ENCODE measurements around the gene PAK1.

Gene PAK1

DNA sequence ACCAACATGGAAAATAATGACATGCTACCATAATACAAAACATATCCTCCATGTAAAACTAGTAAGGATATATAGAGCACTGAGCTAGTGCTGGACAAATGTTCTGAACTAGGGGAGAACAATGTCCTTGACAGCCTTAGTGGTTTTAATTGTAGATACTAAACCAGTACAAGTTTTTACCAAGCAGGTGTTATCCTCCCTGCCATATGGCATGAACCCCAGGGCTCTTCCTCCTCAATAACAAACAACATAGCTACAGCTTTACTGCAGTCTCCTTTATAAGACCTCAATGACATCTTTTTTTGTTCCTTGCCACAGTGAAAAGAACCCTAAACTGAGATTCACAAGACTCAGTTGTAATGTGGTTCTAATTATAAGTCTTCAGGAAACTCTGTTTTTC, 102.2 kb downstream of the PAK1 start:
- no peak for DNase-seq (ENCODE audit: low read depth in 2 of 2)

DNA sequence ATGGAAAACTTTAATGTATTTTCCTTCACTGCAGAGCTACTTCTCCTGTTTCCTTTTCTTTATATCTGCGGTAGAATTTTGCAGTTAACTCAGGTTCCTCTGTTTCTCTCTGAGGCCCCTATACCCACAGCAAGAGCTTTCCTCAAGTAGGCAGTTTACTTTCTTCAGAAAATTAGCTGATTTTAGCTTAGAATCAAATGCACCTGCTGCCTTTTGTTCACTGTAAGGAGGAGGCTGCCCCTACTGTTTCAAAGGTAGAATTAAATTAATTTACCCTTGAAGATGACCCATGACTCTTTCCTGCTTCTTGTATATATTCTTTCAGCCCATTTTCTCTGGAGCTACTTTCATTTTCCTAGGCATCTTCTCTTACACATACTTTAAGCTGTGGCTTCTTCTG, 103.7 kb downstream of the PAK1 start:
- no peak for DNase-seq (ENCODE audit: low read depth in 2 of 2)

DNA sequence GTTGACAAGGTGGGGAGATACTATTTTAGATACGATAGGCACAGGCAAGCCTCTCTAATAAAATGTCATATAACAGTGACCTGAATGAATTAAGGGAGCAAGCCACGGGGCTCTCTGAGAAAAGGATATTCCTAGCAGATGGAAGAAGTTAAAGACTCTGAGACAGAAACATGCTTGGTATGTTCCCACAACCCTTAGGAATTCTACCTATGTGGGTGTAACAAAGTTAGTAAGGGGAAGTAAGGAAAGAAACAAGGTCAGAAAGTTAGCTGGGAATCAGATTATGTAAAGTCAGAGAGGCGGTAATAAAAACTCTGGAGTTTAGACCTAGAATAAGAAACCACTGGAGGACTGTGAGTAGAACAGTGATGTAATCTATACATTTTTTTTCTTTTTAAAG, 112.7 kb downstream of the PAK1 start:
- DNase-seq (ENCODE audit: low read depth in 2 of 2), result peak; percentile 71 to 74

DNA sequence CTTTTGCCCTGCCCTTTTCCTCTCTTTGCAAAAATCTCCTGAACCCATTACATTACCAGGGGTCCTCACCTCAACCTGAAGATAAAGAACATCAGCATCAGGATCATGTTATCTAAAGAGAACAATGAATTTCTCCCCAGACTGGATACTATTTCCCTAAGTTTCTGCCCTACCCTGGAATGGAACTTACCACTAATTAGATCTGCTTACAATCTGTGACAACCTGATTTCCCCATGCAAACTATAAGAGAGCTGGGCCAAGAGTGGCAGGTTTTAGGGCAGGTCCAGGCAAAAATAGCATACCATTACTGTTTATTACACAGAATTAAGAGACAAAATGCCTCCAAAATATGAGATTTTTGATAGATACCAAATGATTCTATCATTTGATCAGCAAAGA, 114.4 kb downstream of the PAK1 start:
- DNase-seq (ENCODE audit: low read depth in 2 of 2), result no peak

DNA sequence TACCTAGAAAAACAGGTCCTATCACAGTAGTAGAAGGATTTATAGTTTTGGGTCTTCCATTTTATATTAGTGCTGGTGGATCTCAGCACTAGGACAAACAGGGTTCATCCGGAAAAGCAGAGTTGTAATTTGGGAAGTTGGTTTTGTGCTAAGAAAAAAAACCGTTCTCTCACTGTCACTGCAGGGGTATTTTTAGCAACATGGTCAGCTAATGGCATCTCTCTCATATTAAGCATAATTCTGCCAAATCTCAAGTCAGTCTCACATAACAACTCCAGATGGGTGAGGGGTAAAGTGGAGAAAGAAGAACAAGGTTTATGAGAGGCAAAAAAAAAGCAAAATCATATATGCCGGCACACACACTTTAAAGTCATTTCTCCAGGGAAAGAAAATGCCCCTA, 120.8 kb downstream of the PAK1 start:
- DNase-seq (ENCODE audit: low read depth in 2 of 2), result no peak

DNA sequence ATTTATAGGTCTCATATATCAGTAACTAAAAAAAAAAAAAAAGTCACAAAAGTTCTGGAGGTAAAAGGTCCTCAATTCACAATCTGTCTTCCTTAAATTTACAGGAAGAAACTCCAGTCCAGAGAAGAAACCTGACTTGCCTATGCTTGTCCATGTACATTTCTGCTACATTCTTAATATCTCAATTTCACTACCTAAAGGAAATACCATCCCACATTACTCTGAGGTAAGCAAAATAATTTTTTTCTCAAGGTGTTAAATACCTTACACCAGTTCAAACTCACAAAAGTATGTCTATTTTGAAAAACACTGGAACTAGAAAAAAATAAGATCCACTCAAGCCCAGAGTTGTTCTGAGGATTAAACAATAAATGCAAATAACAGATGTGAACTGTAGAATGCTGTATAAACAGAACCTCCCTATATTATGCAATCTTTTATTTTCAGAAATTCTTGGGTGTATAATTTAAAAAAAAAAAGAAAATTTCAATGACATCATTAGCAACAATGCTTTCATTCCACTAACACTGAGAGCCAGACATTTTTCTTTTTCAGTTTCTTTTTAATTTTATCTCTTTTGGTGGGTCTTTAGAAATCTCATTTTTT, 122.5 kb downstream of the PAK1 start:
- DNase-seq (ENCODE audit: low read depth in 2 of 2), result peak; percentile 4 to 11

DNA sequence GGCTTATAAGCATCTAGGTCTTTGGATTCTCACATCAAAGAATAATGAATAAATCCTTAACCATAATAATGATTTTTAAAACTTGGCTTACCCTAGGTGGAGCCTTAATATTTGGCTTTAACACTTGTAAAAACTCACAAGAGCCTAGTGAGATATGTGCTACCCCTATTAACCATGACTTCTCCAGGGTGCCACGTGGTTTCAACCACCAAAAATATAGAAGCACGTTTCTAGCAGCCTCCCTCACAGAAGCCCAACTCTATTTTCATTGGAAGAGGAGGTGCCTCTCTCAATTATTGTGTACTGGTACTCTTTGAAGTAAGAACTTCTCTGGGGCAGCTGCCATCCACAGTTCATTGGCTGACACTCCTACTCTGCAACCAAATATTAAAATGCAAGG, 125.9 kb downstream of the PAK1 start:
- DNase-seq (ENCODE audit: low read depth in 2 of 2), result no peak

DNA sequence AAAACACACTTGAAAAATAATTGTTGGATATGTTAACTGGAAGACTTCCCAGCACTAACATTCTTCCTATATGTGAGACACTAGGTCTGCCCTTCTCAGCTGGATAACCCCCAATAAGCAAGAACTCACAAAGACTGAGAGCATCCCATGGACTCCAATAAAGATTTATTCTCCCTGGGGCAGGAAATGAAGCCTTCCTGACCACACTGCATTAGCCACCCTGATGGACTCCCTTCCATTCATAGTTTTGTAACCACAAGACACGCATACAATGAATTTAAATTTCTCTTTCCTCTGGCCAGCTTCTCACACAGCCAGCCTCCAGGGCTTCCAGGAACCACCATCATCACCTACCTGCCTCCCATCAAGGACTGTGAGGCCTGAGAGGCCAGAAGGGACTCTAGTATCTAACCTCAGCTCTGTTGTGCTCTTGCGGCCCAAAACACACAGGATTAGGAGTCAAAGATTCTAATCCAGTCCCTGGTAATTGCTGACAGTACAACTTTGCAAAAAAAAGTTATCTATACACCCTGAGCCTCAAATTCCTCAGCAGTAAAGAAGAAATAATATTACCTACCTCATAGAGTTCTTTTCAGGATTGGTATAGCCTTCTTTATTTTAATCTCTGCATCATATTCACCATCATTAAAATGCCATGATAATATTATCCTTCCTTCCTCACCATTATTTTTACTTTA, 126.8 kb downstream of the PAK1 start:
- DNase-seq (ENCODE audit: low read depth in 2 of 2), result peak; percentile 92 to 93

DNA sequence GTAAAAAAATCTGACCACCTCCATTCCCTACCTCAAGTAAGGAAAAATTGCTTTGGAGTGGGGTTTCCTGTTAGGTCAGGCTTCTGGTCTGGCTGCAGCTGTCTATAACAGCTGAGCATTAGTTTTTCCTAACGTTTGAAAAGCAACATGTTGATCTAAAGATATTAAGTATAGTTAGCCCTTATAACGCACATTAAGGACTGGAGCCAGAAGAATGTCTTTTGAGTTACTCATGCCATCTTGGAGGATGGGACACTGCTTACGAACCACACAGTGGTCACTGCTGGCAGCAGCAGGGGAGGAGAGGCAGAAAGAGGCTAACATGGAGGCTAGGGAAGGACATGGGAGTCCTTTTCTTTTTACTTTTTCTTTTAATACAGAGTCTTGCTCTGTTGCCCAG, 128.3 kb downstream of the PAK1 start:
- DNase-seq (ENCODE audit: low read depth in 2 of 2), result peak; percentile 22 to 24

DNA sequence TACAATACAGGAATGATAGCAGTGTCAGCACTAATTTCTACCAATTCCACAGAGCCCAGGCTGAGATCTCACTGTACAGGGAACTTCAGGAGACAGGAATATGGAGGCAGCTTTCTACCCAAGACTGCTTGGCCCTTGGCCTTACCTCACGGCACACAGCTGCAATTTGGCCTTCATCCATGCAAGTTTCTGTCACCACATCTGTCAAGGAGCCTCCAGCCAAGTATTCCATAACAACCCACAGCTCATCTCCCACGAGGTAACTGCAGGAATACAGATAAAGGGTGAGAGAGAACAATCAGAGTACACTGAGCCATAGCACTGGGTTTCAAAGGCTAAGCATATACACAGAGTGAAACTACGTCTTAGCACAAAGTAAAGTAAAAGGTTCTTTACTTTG, 133.4 kb downstream of the PAK1 start:
- no peak for DNase-seq (ENCODE audit: low read depth in 2 of 2)

DNA sequence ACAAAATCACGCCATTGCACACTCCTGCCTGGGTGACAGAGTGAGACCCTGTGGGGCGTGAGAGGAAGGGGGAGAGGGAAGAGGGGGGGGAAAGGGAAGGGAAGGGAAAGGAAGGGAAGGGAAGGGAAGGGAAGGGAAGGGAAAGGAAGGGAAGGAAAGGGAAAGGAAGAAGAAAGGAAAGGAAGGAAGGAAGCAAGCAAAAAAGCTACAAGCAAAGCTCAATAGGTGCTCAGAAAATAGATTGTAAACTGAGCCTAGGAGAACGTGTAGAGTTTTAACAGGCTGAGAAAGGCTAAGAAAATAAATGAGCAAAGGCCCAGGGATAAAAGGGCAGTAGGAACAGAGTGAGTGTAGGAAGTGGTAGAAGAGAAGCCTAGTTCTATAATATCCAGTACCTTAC, 141.6 kb downstream of the PAK1 start:
- DNase-seq (ENCODE audit: low read depth in 2 of 2), result no peak

DNA sequence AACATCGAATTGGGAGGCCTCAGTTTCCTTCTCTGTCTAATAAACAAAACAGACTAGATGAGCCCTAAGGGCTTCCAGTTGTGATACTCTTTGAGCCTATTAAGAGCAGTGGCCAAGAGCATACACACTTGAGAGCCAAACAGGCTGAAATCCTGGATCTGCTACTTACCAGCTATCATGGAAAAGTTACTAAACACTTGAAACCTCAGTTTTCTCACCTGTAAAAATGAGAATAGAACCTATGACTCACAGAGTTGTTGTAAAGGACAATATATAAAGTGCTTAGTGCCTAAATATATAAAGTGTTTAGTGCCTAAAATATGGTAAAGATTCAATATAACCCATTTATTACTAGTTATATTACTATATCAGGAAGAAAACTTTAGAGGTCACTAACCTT, 148.7 kb downstream of the PAK1 start:
- no peak for DNase-seq (ENCODE audit: low read depth in 2 of 2)

DNA sequence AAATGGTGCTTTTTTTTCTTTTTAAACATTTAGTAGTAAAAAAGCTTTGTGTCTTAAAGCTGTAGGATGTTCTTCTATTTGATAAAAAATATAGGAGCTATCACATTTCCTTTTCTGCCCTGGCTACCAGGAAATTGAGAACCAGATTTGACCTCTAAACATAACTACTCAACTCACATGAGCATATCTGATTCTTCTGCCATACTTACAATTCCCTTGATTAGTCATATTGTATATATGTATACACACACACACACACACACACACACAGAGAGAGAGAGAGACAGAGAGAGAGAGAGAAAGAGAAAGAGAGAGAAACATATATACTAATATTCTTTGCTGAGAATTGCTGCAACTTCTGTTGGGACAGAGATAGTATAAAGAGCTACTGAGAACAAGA, 149.4 kb downstream of the PAK1 start:
- no peak for DNase-seq (ENCODE audit: low read depth in 2 of 2)

DNA sequence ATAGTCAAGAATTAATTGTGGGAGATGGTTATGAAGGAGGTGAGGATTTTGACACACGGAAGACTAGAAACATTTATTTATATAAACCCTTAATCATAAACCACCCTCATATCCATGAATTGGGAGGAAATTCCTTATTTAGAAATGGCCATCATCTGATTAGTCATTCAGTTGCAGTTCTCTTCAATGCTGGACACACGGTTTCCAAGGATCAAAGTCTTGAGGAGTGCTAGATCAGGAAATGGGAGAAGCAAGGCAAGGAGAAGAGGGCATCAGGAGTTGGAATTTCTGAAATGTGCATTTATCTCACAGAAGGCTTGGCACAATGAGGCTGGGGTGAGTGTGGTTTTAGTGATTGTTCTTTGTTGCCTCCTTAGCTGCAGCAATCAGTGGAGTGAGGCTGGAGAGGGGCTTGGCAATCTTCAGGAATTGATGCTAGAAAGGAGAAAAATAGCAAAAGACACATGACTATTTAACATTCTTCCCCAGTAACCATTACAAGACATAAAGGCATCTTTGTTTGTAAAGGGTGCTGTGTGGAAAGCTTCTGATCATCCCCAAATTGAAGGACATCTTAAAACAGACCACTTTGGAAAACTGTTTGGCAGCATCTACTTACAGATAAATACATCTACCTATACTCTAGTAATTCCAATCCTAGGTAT, 150.8 kb downstream of the PAK1 start:
- no peak for DNase-seq (ENCODE audit: low read depth in 2 of 2)

DNA sequence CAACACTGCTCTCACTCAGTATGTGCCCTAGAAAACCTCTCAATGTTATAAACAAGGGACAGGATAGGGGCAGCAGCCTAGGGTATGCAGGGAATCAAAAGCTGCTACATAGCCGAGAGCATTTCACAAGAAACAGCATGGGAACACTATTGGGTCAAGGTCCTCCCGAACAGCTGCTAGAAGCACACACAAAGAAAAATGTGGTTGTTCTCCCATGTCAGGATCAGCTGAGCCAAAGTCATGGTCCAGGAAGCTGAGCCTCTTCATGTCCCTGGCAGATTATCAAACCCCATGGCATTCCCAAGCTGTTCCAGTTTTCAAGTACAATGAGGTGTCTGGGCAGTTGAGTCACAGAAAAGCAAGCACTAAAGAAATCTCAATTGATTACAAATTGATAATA, 151.4 kb downstream of the PAK1 start:
- DNase-seq (ENCODE audit: low read depth in 2 of 2), result no peak

DNA sequence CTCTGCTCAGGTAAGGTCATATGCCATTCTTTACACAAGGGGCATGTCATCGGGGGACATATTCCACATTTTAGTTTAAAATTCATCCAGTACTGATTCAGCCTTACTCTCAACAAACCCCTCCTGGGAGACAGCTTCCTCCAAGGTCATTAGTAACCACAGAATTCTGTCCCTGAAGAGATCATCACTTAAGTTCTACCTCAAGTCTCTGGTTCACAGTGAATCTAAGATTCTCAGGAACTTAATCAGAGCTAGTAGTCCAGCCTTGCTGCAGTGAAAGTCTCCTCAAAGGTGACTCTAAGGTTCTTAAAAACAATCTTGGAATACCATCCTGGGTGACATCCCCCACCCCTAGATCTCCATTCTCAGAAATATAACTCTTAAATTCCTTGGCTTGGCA, 153.5 kb downstream of the PAK1 start:
- DNase-seq (ENCODE audit: low read depth in 2 of 2), result no peak

DNA sequence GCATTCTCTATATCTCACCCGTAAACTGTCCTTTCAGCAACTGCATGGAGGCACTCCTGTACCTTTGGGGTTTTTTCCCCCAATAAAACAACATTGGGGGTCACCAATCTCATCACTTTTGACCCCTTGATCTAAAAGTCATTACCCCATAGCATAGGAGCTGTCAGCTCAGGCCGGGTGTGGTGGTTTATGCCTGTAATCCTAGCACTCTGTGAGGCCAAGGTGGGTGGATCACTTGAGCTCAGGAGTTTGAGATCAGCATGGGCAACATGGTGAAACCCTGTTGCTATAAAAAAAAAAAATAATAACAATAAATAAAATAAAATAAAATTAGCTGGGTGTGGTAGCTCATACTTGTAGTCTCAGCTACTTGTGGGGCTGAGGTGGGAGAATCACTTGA, 155.3 kb downstream of the PAK1 start:
- no peak for DNase-seq (ENCODE audit: low read depth in 2 of 2)

DNA sequence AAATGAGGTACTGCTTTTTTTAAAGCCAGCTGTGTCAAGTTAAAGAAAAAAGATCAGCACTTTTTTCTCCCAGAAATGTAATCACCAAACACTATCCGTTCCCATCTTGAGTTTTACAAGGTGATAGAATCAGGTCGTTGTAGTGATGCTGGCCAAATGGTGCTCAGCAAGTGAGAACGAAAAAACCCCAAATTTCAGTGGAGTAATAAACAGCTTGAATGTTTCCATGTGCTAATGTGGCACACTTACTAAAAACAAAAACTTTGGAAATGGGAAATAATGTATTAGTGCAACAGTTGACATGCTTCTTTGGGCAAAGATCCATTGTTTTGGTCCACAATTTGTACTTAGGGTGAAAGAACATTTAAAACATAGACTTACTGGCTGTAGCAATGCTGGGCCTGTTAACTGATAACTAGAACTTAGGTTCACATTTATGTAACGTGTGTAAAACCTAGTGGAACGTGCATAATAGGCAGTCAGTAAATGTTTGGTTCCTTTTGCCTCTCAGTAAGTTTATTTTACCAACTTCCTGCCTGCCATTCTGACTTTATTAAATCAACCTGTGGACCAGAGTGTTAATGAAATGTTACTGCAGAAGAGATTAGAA, 157.1 kb downstream of the PAK1 start:
- DNase-seq (ENCODE audit: low read depth in 2 of 2), result no peak

DNA sequence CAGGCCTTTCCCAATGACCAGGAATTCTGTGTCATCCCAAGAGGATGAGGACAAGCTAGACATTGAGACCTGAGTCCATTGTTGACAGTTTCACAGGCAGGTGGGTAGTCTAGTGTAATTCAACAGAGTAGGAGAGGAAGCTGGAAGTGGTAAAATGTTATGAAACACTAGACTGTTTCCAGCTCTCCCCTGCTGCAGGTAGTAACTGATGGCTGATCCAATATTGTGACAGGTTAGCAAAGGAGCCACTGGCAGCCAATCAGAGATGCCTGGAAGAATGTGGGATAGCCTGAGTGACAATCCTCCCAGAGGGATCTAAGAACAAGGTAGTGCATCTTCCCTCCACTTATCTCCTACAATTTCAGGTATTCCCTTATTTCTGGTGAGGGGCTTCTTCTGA, 161.8 kb downstream of the PAK1 start:
- no peak for DNase-seq (ENCODE audit: low read depth in 2 of 2)

DNA sequence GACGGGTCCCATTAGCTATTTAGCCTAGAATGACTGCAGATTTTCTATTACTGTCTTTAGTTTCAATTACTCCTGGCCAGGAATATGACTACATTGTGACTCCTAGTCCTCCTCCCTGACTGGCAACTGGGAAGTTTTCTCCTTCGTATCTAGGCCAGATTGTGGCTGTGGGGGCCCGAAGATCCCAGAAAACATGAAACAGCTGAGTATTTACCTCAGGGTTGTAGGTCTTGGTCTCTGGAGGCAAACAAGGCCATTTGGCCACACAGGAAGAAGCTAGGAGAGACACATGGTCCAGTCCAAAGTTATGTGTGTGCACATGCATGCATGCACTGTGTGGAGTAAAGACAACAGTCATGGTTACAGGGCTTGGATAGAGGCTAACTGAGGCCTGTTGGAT, 162.2 kb downstream of the PAK1 start:
- DNase-seq (ENCODE audit: low read depth in 2 of 2), result no peak

DNA sequence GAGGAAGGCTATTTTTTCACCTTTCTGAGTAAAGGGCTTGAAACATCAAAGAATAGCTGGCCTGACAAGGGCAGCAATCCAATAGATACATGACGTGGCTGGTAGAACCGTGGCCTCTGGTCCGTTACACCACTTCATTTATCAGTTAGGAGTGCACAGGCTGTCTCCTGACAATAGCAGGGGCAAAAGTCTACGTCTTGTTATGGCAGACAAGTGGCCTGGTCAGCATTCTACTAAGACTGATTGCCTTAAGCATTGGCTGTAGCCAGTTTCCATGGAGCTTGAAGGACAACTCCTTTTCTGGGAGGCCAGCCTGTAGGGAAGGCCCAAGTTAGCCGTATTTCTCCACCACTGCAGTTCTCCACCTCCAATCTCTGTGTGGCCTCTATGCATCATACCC, 163.2 kb downstream of the PAK1 start:
- DNase-seq (ENCODE audit: low read depth in 2 of 2), result no peak

DNA sequence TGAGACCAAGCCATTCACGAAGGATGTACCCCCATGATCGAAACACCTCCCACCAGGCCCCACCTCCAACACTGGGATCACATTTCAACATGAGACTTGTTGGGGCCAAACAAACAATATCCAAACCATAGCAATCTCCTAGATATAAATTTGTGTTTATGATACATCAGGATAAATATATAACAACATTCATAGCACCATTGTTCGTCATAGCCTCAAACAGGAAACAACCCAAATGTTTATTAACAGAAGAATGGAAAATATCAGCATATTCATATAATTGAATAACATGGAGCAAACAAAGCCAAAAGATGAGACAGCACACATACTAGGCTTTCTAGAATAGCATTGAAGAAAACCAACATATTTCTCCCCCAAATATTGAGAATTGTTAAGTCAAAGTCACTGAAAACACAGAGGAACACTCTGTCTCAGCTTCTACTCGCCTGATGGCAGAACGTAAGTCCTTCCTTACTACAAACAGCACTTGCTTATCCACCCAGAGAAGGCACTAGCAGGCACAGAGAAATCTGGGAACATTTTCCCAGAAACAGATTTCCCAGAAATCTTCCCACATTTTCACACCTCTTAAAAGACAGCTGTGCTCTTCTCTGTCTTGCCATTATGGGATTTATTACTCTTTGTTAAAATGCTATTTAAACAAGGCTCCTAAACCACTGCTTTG, 164.4 kb downstream of the PAK1 start:
- peak in 1 of 2 experiments; percentile 3 for DNase-seq (ENCODE audit: low read depth in 2 of 2)

Measured in fibroblast of skin of left quadriceps (primary cell).